GM13977 (cell line): ENCODE results near the gene SIL1.
"Not testable (repeated sequence)": the region's sequence is repeated elsewhere in the genome, so short reads cannot be mapped to it uniquely, and the experiment has no call there.

Source experiments
- DNase-seq: peaks from one replicate; pipeline ENCODE4 v3.0.0; 2012; ENCODE audit warnings: low spot score
- in situ Hi-C: fragments of 300-500 bp; cut with MboI; formaldehyde crosslinking; loops from one replicate; pipeline ENCODE4 v1.12.0; 2022; ENCODE audit warnings: low sequenced_read_pairs, low pct_unique_long_range_greater_than_20kb, mixed read lengths, inconsistent platforms; ENCODE audit not compliant: unreplicated experiment
- TF ChIP-seq, protein P1 (sequence below): IDR thresholded peaks from 2 replicates; pipeline ENCODE4 v1.5.1; 2012; ENCODE audit warnings: mild to moderate bottlenecking, control low read depth; ENCODE audit not compliant: insufficient read depth; ENCODE audit errors: extremely low read depth, missing control alignments

Gene SIL1

DNA sequence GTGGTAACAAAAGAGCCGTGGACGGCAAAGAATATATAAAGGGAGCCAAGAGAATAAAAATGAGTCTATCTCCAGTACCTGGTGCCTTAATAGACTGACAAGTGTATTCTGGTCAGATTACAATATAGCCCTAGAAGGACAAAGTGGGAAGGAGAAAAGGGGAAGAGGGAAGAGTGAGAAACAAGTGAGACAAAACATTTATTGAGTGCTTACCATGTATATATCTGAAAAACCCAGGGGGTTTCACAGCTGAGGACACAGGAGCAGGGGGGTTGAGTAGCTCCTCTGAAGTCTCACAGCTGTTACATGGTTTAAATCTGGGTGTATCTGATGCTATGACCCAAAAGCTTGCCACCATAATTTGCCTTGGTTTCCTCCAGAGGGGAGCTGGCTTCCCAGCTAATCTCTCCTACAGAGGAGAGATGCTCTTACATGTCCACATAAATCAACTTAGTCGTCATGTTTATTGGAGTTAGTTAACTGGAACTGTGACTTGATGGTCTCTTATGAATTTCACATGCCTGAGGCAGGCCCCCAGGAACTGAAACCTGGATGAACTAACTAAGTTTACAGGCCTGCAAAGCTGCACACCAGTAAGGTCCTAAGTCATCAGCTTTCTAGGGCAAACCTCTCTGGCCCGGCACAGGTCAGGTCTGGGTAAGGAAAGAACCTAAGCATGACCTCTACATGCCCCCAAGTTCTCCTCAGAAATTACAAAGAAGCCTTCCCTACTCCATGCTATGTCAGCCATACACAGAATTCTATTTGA lies 15.5 kb downstream of the SIL1 start:
- TF ChIP-seq, protein P1, sequence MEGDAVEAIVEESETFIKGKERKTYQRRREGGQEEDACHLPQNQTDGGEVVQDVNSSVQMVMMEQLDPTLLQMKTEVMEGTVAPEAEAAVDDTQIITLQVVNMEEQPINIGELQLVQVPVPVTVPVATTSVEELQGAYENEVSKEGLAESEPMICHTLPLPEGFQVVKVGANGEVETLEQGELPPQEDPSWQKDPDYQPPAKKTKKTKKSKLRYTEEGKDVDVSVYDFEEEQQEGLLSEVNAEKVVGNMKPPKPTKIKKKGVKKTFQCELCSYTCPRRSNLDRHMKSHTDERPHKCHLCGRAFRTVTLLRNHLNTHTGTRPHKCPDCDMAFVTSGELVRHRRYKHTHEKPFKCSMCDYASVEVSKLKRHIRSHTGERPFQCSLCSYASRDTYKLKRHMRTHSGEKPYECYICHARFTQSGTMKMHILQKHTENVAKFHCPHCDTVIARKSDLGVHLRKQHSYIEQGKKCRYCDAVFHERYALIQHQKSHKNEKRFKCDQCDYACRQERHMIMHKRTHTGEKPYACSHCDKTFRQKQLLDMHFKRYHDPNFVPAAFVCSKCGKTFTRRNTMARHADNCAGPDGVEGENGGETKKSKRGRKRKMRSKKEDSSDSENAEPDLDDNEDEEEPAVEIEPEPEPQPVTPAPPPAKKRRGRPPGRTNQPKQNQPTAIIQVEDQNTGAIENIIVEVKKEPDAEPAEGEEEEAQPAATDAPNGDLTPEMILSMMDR = no peak
- in situ Hi-C loops = no loop called here
- peak; percentile 23 for DNase-seq

DNA sequence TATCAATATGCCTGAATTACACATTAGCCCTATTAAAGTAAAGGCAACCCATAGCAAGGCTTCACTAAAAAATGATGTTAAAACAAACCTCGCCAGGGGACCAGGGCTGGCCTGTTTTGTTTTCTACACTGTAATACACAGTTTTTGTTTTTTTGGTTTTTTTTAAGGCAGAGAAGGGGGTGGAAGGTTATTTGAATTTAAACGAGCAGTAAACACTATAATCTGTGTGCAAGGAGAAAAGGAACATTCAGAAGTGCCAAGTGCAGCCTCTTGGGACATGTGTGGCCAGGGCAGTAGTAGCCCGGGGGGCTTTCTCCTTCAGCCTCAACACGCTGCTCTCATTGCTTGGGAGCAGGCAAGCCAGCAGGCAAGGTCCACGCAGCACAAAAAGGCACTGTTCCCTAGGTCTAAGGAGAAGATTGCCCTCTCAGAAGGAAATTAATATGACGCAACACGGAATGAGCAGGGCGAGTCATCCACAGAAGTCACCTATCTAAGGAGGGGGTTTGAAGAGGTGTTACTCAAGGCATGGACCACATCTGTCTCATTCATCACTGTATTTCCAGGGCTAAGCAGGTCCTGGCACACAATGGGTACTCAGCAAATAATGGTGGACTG lies 16.2 kb downstream of the SIL1 start:
- no peak for DNase-seq
- in situ Hi-C loops = no loop called here
- TF ChIP-seq, protein P1 = no peak

DNA sequence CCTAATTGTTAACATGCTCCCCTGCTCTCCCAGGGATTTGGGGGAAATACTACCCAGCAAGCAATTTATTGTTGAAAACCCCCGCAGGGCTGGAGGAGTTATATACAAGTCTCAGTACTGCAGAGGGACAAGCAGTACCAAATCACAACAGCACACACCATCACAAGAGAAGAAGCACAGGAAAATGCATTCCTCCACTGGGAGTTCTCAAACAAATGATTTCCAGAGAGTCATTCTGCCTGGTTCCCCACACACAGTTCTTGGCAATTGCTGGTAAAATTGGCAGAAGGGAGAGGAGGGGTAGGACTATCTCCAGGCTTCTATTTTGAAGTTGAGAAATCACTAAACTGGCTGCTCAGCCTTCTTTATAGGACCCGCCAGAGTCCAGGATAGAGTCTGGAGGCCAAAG lies 16.8 kb downstream of the SIL1 start:
- TF ChIP-seq, protein P1 = no peak
- in situ Hi-C loops = no loop called here

DNA sequence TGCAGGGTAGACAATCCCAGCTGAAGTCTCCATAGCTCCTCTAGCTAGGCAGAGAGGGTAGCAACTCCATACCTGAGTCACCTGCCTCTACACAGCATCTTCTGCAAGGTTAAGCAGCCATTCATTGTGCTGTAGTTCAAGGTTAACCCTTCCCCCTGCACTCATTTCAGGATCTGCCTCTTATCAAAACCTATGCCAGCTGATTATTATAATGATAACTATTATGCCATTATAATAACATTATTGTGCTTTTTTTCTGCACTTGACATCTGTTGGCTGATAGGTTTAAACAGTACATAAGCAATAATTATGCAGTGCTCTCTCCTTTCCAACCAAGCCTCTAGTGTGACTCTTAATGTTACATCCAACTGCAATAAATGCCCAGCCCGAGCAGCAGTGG lies 17.3 kb downstream of the SIL1 start:
- in situ Hi-C loops = no loop called here
- TF ChIP-seq, protein P1 = no peak
- DNase-seq = no peak

More for the DNA sequence above, 16.8 kb downstream of the SIL1 start:
- DNase-seq = no peak

DNA sequence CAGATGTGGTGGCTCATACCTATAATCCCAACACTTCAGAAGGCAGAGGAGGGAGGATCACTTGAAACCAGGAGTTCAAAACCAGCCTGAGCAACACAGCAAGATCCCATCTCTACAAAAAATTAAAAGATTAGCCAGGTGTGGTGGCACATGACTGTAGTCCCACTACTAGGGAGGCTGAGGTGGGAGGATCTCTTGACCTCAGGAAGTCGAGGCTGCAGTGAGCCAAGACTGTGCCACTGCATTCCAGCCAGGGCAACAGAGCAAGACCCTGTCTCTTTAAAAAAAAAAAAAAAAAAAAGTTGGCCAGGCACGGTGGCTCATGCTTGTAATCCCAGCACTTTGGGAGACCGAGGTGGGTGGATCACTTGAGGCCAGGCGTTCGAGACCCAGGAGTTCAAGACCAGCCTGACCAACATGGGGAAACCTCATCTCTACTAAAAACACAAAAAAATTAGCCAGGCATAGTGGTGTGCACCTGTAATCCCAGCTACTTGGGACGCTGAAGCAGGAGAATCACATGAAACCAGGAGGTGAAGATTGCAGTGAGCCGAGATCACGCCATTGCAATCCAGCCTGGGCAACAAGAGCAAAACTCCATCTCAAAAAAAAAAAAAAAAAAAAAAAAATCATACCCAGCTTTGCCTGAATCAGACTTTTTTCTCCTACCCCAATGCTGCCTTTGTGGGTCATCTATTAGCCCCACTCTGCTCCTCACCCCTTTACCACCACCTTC lies 18.2 kb downstream of the SIL1 start:
- DNase-seq, in situ Hi-C loops: not testable (repeated sequence)

DNA sequence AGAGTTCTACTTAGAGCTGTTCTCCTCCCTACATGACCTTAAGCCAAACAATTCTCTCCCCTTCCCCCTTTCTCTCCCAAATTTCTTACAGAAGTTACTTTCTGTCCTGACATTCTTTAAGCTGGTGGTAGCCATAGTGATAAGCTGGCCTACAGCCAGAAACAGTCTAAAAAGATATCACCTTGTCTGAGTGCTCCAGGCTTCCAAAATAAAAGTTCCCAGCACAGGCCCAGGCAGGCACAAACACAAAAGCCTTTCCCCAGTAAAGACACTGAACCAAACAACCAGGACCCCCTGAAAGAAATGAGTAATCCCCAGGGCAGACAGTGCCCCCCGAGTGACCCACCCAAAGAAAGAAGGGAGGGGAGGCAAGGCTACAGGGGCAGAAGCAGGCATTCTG lies 19.2 kb downstream of the SIL1 start:
- no peak for DNase-seq
- in situ Hi-C loops = no loop called here
- TF ChIP-seq, protein P1 = no peak

DNA sequence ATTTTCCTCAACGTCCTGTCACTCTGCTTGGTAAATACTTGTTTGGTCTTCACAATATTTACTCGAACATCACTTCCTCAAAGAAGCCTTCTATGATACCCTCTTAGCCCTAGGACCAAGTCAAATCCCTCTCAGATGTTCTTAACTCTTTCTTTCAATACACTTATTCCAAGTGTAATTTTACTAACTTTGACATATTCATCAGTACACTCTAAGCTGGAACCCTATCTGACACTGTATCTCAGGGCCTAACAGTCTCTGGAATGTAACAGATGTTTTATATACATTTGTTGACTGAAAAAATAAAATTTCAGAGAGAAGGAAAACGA lies 19.6 kb downstream of the SIL1 start:
- in situ Hi-C loops = no loop called here
- no peak for DNase-seq
- TF ChIP-seq, protein P1 = no peak
